IPS-18c (cell line): Measurements from ENCODE around the gene YWHAQ.

Experiments used
- H3K4me3 ChIP-seq: 2 replicates; pipeline ENCODE4 v1.7.0; 2013; ENCODE audit warnings: low read depth, mild to moderate bottlenecking, low read length, moderate library complexity; ENCODE audit not compliant: insufficient read depth
- H3K9me3 ChIP-seq: one replicate; pipeline ENCODE4 v1.6.1; 2013; ENCODE audit warnings: mild to moderate bottlenecking, low read length, moderate library complexity; ENCODE audit not compliant: control insufficient read depth, insufficient read depth

YWHAQ gene

GRCh38 chr2:9548506-9548905 lies 82.3 kb downstream of the YWHAQ start:
- no peak overlapping the region for H3K4me3 ChIP-seq
- no peaks in the 10 kb centered on the region for H3K9me3 ChIP-seq

- H3K4me3 ChIP-seq: no peak overlapping the region
- no peaks in the 10 kb centered on the region for H3K9me3 ChIP-seq
These were observed 83.4 kb downstream of the YWHAQ start for GRCh38 chr2:9547262-9547991.

DNA sequence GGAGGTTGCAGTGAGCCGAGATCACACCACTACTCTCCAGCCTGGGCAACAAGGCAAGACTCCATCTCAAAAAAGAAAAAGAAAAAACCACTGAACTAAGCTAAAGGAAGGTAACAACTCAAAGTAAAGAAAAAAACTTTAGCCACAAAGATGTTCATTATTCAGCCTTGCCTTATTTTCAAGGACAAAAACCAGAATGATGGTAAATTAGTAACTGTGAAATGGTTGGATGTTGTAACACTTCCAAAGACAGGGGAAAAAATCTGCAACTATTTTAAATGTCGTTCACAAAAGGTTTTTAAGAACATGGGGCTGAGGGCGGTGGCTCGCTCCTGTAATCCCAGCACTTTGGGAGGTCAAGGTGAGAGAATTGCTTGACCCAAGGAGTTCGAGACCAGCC lies 85.3 kb downstream of the YWHAQ start:
- no peaks in the 10 kb centered on the region for H3K9me3 ChIP-seq
- no peak overlapping the region for H3K4me3 ChIP-seq

GRCh38 chr2:9543557-9543956 lies 87.2 kb downstream of the YWHAQ start:
- H3K9me3 ChIP-seq: no peaks in the 10 kb centered on the region
- H3K4me3 ChIP-seq: no peak overlapping the region

DNA sequence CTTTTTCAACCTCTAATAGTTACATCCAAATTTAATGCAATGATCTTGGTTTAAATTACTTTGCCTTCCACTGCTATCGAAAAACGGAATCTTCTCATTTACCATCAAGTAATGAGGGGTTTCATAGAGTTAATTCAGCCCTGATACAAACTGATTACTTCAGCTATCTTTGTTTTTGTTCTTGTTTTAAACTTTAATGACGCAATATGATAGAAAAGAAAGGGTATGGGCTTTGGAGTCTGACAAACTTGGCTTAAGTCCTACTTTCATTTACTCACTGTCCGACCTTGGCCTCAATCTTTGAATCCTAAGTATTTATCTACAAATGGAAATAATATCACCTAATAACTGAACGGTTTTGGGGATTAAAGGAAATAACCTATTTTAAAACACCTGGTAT lies 91.3 kb downstream of the YWHAQ start:
- Histone ChIP-seq H3K9me3 (no peaks in the 10 kb centered on the region), H3K4me3 (no peak overlapping the region)

DNA sequence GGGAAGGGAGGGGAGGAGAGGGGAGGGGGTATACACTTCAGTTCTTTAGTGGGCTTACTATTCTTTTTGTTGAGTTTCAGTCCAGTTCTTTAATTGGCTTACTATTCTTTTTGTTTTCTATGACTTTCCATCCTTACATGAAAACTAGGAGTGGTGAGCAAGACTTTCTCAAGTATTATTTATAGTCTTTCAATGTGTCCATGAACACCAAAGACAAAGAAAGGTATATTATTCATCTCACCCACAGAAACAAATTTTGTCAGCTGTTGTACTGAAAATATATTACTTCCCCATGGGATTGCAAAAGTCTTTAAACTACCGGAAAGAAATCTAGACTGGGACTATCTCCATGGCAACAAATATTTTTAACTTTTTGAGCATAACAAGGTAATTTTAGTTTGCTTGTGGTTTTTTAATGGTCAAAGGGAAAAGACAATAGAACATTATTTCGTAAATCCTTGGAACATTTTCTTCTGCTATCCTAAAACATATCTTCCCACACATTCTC lies 92.7 kb downstream of the YWHAQ start:
- Histone ChIP-seq H3K9me3 (no peaks in the 10 kb centered on the region), H3K4me3 (no peak overlapping the region)

- H3K9me3 ChIP-seq: no peaks in the 10 kb centered on the region
- H3K4me3 ChIP-seq: no peak overlapping the region
These were observed 94.3 kb downstream of the YWHAQ start for GRCh38 chr2:9536504-9536903.

GRCh38 chr2:9535177-9535576 lies 95.6 kb downstream of the YWHAQ start:
- no peaks in the 10 kb centered on the region for H3K9me3 ChIP-seq
- H3K4me3 ChIP-seq: no peak overlapping the region
